Ishikawa (cell line): ENCODE measurements around the gene SYT7.

Experiments used
- EGR1 ChIP-seq: IDR thresholded peaks from 2 replicates; pipeline ENCODE4 v1.6.1; 2012
- EP300 ChIP-seq: IDR thresholded peaks from 2 replicates; pipeline ENCODE4 v1.6.1; 2012; ENCODE audit warnings: borderline replicate concordance
- FOXM1 ChIP-seq: IDR thresholded peaks from 2 replicates; pipeline ENCODE4 v1.6.1; 2012; ENCODE audit warnings: low read depth, borderline replicate concordance
- MAX ChIP-seq: IDR thresholded peaks from 2 replicates; pipeline ENCODE4 v1.6.1; 2012
- RAD21 ChIP-seq: IDR thresholded peaks from 2 replicates; pipeline ENCODE4 v1.6.1; 2012; ENCODE audit warnings: low read depth
- REST ChIP-seq: IDR thresholded peaks from 2 replicates; pipeline ENCODE4 v1.6.1; 2012; ENCODE audit warnings: low read depth, mild to moderate bottlenecking
- TCF12 ChIP-seq: IDR thresholded peaks from 2 replicates; pipeline ENCODE4 v1.6.1; 2012; ENCODE audit warnings: low read depth
- YY1 ChIP-seq: IDR thresholded peaks from 2 replicates; pipeline ENCODE4 v1.6.1; 2012; ENCODE audit warnings: low read depth

- TF ChIP-seq MAX: no peak
- TF ChIP-seq RAD21: no peak
- no peak for TF ChIP-seq EP300
- no peak for TF ChIP-seq FOXM1
- no peak for TF ChIP-seq YY1
- TF ChIP-seq EGR1: no peak
- TF ChIP-seq TCF12: no peak
- TF ChIP-seq REST: no peak
These were observed 20.6 kb upstream of the SYT7 start for GRCh38 chr11:61601512-61601911.
